DND-41 (cell line): ENCODE measurements around the gene GREM2.

Source experiments
- ATAC-seq: fragments of 200-7000 bp; cut with Tn5 transposase; 3 replicates; pipeline ENCODE4 v1.9.1; 2021; ENCODE audit warnings: low read depth; ENCODE audit not compliant: insufficient read depth
- DNase-seq: peaks from one replicate; pipeline ENCODE4 v3.0.0-alpha.2; 2020
- H2AFZ ChIP-seq: 2 replicates; pipeline ENCODE4 v1.6.0; 2012; ENCODE audit warnings: low read depth, low read length
- H3K27ac ChIP-seq: 2 replicates; pipeline ENCODE4 v1.5.1; 2012; ENCODE audit warnings: low read length, inconsistent platforms
- H3K27me3 ChIP-seq: fragments of 200-600 bp; sonication (generic); 2 replicates; pipeline ENCODE4 v1.6.0; 2012; ENCODE audit warnings: low read length, mild to moderate bottlenecking, inconsistent platforms; ENCODE audit not compliant: insufficient read depth, poor library complexity
- H3K36me3 ChIP-seq: 2 replicates; pipeline ENCODE4 v1.5.1; 2012; ENCODE audit warnings: low read length, inconsistent platforms; ENCODE audit not compliant: insufficient read depth
- H3K4me1 ChIP-seq: 2 replicates; pipeline ENCODE4 v1.5.1; 2012; ENCODE audit warnings: mild to moderate bottlenecking, low read length; ENCODE audit not compliant: insufficient read depth
- H3K4me2 ChIP-seq: 2 replicates; pipeline ENCODE4 v1.6.0; 2012; ENCODE audit warnings: mild to moderate bottlenecking, moderate library complexity, low read length, inconsistent platforms; ENCODE audit not compliant: insufficient read depth
- H3K4me3 ChIP-seq, 2 experiments: fragments of 200-600 bp in 1 of 2; shearing (Covaris generic) in 1 of 2; 2 replicates each; pipeline ENCODE4 v1.5.1; 2012 to 2016; ENCODE audit warnings: inconsistent platforms in 2 of 2, low read length in 2 of 2, mild to moderate bottlenecking in 2 of 2, low read depth in 1 of 2, moderate library complexity in 1 of 2
- H3K79me2 ChIP-seq: 2 replicates; pipeline ENCODE4 v1.6.0; 2012; ENCODE audit warnings: low read length, inconsistent platforms; ENCODE audit not compliant: insufficient read depth
- H3K9ac ChIP-seq: 2 replicates; pipeline ENCODE4 v1.6.0; 2012; ENCODE audit warnings: low read depth, mild to moderate bottlenecking, inconsistent platforms, low read length, moderate library complexity
- H3K9me3 ChIP-seq: 2 replicates; pipeline ENCODE4 v1.5.1; 2012; ENCODE audit warnings: low read length, moderate library complexity, mild to moderate bottlenecking, inconsistent platforms; ENCODE audit not compliant: insufficient read depth, severe bottlenecking
- H4K20me1 ChIP-seq: 2 replicates; pipeline ENCODE4 v1.6.0; 2012; ENCODE audit warnings: low read length; ENCODE audit not compliant: insufficient read depth
- EZH2 ChIP-seq: IDR thresholded peaks from 3 replicates; pipeline ENCODE4 v1.6.1; 2012; ENCODE audit warnings: borderline replicate concordance, low read depth, mild to moderate bottlenecking, moderate library complexity, low read length, inconsistent platforms; ENCODE audit not compliant: severe bottlenecking
- TF ChIP-seq, protein P1 (sequence below): IDR thresholded peaks from 2 replicates; pipeline ENCODE4 v1.5.1; 2012; ENCODE audit warnings: borderline replicate concordance, low read length, moderate library complexity, mild to moderate bottlenecking; ENCODE audit not compliant: poor library complexity, severe bottlenecking; ENCODE audit errors: extremely low read depth

Gene GREM2

DNA sequence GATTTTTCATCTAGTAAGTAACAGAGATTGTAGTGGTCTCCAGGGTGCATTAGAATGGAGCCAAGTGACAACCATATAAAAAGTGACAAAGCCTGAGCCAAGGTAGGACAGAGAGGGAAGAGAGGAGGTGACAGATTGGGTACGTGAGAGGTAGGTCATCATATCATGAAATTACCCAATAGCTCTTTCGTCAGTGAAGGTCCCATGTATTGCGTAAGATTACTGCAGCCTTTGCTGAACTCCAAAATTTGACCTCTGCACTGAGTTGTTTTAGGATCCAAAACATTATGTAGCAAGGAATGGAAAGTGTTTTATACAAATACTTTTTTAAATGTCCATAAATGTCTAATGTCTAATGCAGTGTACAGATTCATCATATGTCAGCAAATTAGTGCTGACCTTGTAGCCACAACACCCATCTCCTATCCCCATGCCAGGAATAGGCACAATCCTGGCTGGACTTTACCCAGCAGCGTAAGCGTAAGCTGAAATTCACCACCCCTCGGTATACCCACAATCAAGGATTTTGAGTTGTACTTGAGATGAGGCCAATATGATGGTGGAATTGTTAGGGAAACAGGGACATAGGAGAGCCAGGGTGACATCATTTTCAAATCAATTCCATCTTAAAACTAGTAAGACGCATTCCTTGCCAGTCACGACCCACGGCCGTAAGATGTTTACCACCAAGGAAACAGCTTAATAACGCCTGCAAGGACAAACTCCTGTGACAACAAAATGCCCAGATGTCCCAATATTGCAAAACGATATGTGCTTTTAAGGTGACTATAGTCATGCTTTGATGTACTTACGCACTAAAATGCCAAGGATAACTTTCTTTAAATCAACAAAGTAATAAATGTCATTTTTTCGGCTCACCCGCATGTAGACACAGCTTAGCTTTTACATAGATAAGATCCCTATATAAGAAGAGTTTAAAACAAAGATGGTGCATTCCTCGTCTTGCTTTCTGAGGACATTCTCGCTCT lies 38.1 kb upstream of the GREM2 start:
- no peaks in the 10 kb centered on the region for H4K20me1 ChIP-seq
- H3K4me2 ChIP-seq: no peak overlapping the region
- H3K9ac ChIP-seq: no peak overlapping the region
- H3K27ac ChIP-seq: no peak overlapping the region
- H3K79me2 ChIP-seq: no peaks in the 10 kb centered on the region
- H3K4me1 ChIP-seq: no peaks in the 10 kb centered on the region
- no peaks in the 10 kb centered on the region for H3K9me3 ChIP-seq
- no peak for DNase-seq
- H2AFZ ChIP-seq: no peak overlapping the region
- no peak for ATAC-seq
- H3K36me3 ChIP-seq: no peaks in the 10 kb centered on the region
- no peaks in the 10 kb centered on the region for H3K27me3 ChIP-seq
- no peak overlapping the region for H3K4me3 ChIP-seq
- no peak for TF ChIP-seq EZH2
- TF ChIP-seq, protein P1, sequence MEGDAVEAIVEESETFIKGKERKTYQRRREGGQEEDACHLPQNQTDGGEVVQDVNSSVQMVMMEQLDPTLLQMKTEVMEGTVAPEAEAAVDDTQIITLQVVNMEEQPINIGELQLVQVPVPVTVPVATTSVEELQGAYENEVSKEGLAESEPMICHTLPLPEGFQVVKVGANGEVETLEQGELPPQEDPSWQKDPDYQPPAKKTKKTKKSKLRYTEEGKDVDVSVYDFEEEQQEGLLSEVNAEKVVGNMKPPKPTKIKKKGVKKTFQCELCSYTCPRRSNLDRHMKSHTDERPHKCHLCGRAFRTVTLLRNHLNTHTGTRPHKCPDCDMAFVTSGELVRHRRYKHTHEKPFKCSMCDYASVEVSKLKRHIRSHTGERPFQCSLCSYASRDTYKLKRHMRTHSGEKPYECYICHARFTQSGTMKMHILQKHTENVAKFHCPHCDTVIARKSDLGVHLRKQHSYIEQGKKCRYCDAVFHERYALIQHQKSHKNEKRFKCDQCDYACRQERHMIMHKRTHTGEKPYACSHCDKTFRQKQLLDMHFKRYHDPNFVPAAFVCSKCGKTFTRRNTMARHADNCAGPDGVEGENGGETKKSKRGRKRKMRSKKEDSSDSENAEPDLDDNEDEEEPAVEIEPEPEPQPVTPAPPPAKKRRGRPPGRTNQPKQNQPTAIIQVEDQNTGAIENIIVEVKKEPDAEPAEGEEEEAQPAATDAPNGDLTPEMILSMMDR: no peak

DNA sequence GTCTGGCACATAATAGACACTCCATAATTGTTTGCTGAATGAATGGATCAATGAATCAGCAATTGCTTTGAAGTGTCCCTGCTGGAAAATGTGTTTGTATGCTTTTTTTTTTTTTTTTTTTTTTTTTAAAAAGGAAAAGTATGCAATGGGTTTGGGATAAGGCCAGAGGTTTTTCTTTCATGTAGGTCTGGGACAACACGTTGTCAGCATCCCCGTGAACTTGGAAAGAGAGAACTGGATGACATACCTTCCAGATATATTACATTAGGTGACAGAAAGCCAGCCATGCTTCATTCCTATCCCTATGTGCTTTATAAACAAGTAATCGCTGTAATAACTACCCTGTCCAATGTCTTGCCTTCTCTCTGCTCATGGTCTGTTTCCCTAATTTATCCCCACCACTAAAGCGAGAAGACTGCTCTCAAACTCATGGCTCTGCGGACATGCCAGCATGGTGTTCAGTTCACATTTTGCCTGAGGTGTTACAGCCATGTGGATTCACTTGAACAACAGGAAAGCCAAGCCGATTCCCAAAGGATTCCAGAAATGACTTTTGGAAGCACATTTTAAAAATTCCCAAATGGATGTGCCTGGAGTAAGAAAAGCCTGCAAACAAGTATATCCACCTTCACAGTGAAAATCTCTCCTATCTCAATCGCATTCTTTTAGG lies 34.8 kb upstream of the GREM2 start:
- no peak for DNase-seq
- H3K9me3 ChIP-seq: no peaks in the 10 kb centered on the region
- no peak overlapping the region for H3K4me2 ChIP-seq
- ATAC-seq: no peak
- no peak overlapping the region for H2AFZ ChIP-seq
- no peak overlapping the region for H3K27ac ChIP-seq
- H3K4me3 ChIP-seq: no peak overlapping the region
- H3K27me3 ChIP-seq: no peaks in the 10 kb centered on the region
- no peaks in the 10 kb centered on the region for H3K4me1 ChIP-seq
- no peaks in the 10 kb centered on the region for H4K20me1 ChIP-seq
- TF ChIP-seq, protein P1: no peak
- no peak for TF ChIP-seq EZH2
- H3K36me3 ChIP-seq: no peaks in the 10 kb centered on the region
- no peak overlapping the region for H3K9ac ChIP-seq
- no peaks in the 10 kb centered on the region for H3K79me2 ChIP-seq

DNA sequence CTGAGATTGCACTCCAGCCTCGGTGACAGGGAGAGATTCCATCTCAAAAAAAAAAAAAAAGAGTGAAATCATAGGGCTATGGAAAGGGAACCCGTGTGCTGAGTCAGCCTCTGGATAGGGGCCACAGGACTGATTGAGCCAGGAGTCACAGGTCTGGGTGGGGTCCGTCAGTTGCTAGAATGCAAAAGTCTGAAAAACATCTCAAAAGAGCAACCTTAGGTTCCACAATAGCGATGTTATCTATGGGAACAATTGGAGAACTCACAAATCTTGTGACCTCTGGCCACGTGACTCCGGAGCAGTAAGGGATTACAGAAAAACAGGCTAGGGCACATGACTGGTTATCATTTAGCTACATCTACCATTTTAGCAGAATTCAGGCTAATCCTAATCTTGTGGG lies 32.8 kb upstream of the GREM2 start:
- H2AFZ ChIP-seq: no peak overlapping the region

More for the DNA sequence above, 32.8 kb upstream of the GREM2 start:
- H3K4me2 ChIP-seq: no peak overlapping the region
- H3K79me2 ChIP-seq: no peaks in the 10 kb centered on the region
- ATAC-seq: no peak
- H3K9me3 ChIP-seq: no peaks in the 10 kb centered on the region
- H3K27me3 ChIP-seq: no peaks in the 10 kb centered on the region
- no peaks in the 10 kb centered on the region for H3K36me3 ChIP-seq
- H4K20me1 ChIP-seq: no peaks in the 10 kb centered on the region
- no peaks in the 10 kb centered on the region for H3K4me1 ChIP-seq
- H3K27ac ChIP-seq: no peak overlapping the region
- no peak for DNase-seq
- TF ChIP-seq, protein P1: no peak
- no peak for TF ChIP-seq EZH2
- no peak overlapping the region for H3K9ac ChIP-seq
- H3K4me3 ChIP-seq: no peak overlapping the region
